ENCODE measurements around the gene MYRIP. TPM values are rescaled to one million over a fixed set of nuclear protein-coding genes. Genes with fewer than 3 reads are reported as not detected.

Gene MYRIP
- total and polyA plus RNA-seq, 2 of the 4 experiments (the other 2 are of a cell fraction), result not detected

DNA sequence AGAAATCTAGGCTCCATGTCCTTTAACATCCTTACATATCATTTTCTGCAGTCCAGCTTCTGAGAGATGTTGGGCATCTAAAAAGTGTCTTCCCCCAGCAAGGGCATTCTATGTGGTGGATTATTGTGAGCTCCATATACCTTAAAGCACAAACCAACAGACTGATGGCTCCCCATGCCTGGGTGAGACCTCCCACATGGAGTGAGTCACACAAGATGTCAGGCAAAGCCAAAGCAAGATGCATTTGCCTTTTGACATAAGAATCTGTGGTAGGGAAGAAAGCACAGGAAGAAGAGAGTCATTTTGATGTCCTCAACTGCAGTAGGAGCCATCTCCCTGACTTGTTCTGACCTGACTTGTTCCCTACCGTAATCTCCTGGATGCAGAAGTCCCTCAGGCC is 261.4 kb downstream of the MYRIP start:
- H3K9ac ChIP-seq (ENCODE audit: low read depth, low read length), result no peak overlapping the region
- no peak overlapping the region for H2BK5ac ChIP-seq (ENCODE audit: low read depth, low read length, poor library complexity, severe bottlenecking)
- no peak overlapping the region for H2BK20ac ChIP-seq (ENCODE audit: low read depth, low read length)
- H3K27ac ChIP-seq (ENCODE audit: insufficient read depth, low read length), result no peak overlapping the region
- H4K8ac ChIP-seq (ENCODE audit: low read depth in 2 of 2, low read length in 2 of 2), result no peak overlapping the region
- H3K79me1 ChIP-seq (ENCODE audit: low read depth in 1 of 2, low read length in 2 of 2), result no peaks in the 10 kb centered on the region
- H2AK9ac ChIP-seq (replicated peaks; ENCODE audit: low read depth, low read length, poor library complexity), result no peak overlapping the region
- in situ Hi-C loops (cut with MboI; ENCODE audit: low sequenced_read_pairs), result no loop called here
- no peak overlapping the region for H2AK5ac ChIP-seq (ENCODE audit: low read depth, low read length)
- H3K9me3 ChIP-seq (ENCODE audit: control insufficient read depth, insufficient read depth, low read length), result peaks cover 13% of the 10 kb centered on the region
- no peak overlapping the region for H4K91ac ChIP-seq (ENCODE audit: insufficient read depth, low read depth, low read length)
- H3K27me3 ChIP-seq (ENCODE audit: control insufficient read depth, insufficient read depth, low read length), result no peaks in the 10 kb centered on the region
- H2BK15ac ChIP-seq (ENCODE audit: low read depth, low read length), result no peak overlapping the region
- ChIA-PET CTCF (no interaction called here), POLR2A (ENCODE audit: unreplicated experiment) (no interaction called here)
- no peak overlapping the region for H4K5ac ChIP-seq (ENCODE audit: low read depth, low read length)
- WGBS, 2 experiments (ENCODE audit: extremely low coverage in 2 of 2, insufficient read length in 1 of 2), result 67% methylated on average over 1 of the region's 1 CpG; no CpG with 5 or more reads in 1 of the 2 experiments
- H3K23ac ChIP-seq (ENCODE audit: low read depth, low read length), result no peak overlapping the region
- intact Hi-C loops (cut with micrococcal nuclease), result no loop called here
- no peak overlapping the region for H3K14ac ChIP-seq (replicated peaks; ENCODE audit: low read depth, low read length)
- no peak overlapping the region for H3K4me2 ChIP-seq (ENCODE audit: low read depth, low read length)
- H3K4ac ChIP-seq (ENCODE audit: low read depth, low read length), result no peak overlapping the region
- ATAC-seq (ENCODE audit: low read depth) (no peak), DNase-seq (no peak)
- TF ChIP-seq MAZ (IDR thresholded peaks at IDR 0.05; ENCODE audit: borderline replicate concordance, low read depth, low read length) (no peak), FOS (IDR thresholded peaks at IDR 0.05; ENCODE audit: low read depth, low read length) (no peak), RFX5 (IDR thresholded peaks at IDR 0.05; ENCODE audit: low read depth, low read length) (no peak), CEBPB (IDR thresholded peaks at IDR 0.05; ENCODE audit: low read depth, low read length) (no peak), NFE2L2 (IDR thresholded peaks at IDR 0.05; ENCODE audit: low read depth, low read length) (no peak), MAFK (IDR thresholded peaks at IDR 0.05; ENCODE audit: low read depth, low read length) (no peak), MXI1 (IDR thresholded peaks at IDR 0.05; ENCODE audit: borderline replicate concordance, low read depth, low read length) (no peak), SMC3 (IDR thresholded peaks at IDR 0.05; ENCODE audit: low read depth, low read length) (no peak)
- TF ChIP-seq, protein P1, sequence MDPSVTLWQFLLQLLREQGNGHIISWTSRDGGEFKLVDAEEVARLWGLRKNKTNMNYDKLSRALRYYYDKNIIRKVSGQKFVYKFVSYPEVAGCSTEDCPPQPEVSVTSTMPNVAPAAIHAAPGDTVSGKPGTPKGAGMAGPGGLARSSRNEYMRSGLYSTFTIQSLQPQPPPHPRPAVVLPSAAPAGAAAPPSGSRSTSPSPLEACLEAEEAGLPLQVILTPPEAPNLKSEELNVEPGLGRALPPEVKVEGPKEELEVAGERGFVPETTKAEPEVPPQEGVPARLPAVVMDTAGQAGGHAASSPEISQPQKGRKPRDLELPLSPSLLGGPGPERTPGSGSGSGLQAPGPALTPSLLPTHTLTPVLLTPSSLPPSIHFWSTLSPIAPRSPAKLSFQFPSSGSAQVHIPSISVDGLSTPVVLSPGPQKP (IDR thresholded peaks at IDR 0.05; ENCODE audit: borderline replicate concordance, low read depth, low read length), result no peak
- TF ChIP-seq, protein P2, sequence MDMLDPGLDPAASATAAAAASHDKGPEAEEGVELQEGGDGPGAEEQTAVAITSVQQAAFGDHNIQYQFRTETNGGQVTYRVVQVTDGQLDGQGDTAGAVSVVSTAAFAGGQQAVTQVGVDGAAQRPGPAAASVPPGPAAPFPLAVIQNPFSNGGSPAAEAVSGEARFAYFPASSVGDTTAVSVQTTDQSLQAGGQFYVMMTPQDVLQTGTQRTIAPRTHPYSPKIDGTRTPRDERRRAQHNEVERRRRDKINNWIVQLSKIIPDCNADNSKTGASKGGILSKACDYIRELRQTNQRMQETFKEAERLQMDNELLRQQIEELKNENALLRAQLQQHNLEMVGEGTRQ (IDR thresholded peaks at IDR 0.05; ENCODE audit: low read depth, low read length), result no peak
- TF ChIP-seq, protein P3, sequence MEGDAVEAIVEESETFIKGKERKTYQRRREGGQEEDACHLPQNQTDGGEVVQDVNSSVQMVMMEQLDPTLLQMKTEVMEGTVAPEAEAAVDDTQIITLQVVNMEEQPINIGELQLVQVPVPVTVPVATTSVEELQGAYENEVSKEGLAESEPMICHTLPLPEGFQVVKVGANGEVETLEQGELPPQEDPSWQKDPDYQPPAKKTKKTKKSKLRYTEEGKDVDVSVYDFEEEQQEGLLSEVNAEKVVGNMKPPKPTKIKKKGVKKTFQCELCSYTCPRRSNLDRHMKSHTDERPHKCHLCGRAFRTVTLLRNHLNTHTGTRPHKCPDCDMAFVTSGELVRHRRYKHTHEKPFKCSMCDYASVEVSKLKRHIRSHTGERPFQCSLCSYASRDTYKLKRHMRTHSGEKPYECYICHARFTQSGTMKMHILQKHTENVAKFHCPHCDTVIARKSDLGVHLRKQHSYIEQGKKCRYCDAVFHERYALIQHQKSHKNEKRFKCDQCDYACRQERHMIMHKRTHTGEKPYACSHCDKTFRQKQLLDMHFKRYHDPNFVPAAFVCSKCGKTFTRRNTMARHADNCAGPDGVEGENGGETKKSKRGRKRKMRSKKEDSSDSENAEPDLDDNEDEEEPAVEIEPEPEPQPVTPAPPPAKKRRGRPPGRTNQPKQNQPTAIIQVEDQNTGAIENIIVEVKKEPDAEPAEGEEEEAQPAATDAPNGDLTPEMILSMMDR (conservative IDR thresholded peaks at IDR 0.05; ENCODE audit: low read depth, low read length), result no peak
- no peak overlapping the region for H3K4me3 ChIP-seq (ENCODE audit: insufficient read depth, low read depth, low read length)
- no peaks in the 10 kb centered on the region for H4K20me1 ChIP-seq (ENCODE audit: insufficient read depth, low read length)
- H3K9me1 ChIP-seq (ENCODE audit: insufficient read depth, low read length), result no peaks in the 10 kb centered on the region
- dilution Hi-C loops (cut with HindIII; ENCODE audit: low sequenced_read_pairs, unreplicated experiment), result no loop called here
- BruUV-seq (replicated peaks), result no TSS peak
- no peak overlapping the region for H3K18ac ChIP-seq (ENCODE audit: low read depth, low read length)
- H3K56ac ChIP-seq (ENCODE audit: extremely low read depth, insufficient read depth, low read length), result no peak overlapping the region
- no peak overlapping the region for H2BK120ac ChIP-seq (ENCODE audit: low read depth, low read length)
- no peaks in the 10 kb centered on the region for H3K36me3 ChIP-seq (ENCODE audit: control insufficient read depth, insufficient read depth, low read length)
- no peaks in the 10 kb centered on the region for H3K4me1 ChIP-seq (ENCODE audit: control insufficient read depth, insufficient read depth, low read length)
- no peak overlapping the region for H2AFZ ChIP-seq (replicated peaks; ENCODE audit: low read length, poor library complexity)
